Neuron (in vitro differentiated cells): Measurements from ENCODE around the gene SPATA31C2.
"Not testable (repeated sequence)": the region's sequence is repeated elsewhere in the genome, so short reads cannot be mapped to it uniquely, and the experiment has no call there.

Experiments used
- H2AFZ ChIP-seq: one replicate; pipeline ENCODE4 v1.6.1; 2013; ENCODE audit warnings: low read depth, mild to moderate bottlenecking, inconsistent platforms, low read length, moderate library complexity
- H3K27me3 ChIP-seq: one replicate; pipeline ENCODE4 v1.6.1; 2013; ENCODE audit warnings: low read length; ENCODE audit not compliant: insufficient read depth
- H3K36me3 ChIP-seq: one replicate; pipeline ENCODE4 v1.6.1; 2013; ENCODE audit warnings: low read length; ENCODE audit not compliant: insufficient read depth
- H3K4me1 ChIP-seq: one replicate; pipeline ENCODE4 v1.6.1; 2013; ENCODE audit warnings: low read length; ENCODE audit not compliant: insufficient read depth
- H3K4me3 ChIP-seq: 2 replicates; pipeline ENCODE4 v1.5.1; 2013; ENCODE audit warnings: mild to moderate bottlenecking, low read length, moderate library complexity
- H3K9me3 ChIP-seq: one replicate; pipeline ENCODE4 v1.6.1; 2013; ENCODE audit warnings: low read length

Gene SPATA31C2

DNA sequence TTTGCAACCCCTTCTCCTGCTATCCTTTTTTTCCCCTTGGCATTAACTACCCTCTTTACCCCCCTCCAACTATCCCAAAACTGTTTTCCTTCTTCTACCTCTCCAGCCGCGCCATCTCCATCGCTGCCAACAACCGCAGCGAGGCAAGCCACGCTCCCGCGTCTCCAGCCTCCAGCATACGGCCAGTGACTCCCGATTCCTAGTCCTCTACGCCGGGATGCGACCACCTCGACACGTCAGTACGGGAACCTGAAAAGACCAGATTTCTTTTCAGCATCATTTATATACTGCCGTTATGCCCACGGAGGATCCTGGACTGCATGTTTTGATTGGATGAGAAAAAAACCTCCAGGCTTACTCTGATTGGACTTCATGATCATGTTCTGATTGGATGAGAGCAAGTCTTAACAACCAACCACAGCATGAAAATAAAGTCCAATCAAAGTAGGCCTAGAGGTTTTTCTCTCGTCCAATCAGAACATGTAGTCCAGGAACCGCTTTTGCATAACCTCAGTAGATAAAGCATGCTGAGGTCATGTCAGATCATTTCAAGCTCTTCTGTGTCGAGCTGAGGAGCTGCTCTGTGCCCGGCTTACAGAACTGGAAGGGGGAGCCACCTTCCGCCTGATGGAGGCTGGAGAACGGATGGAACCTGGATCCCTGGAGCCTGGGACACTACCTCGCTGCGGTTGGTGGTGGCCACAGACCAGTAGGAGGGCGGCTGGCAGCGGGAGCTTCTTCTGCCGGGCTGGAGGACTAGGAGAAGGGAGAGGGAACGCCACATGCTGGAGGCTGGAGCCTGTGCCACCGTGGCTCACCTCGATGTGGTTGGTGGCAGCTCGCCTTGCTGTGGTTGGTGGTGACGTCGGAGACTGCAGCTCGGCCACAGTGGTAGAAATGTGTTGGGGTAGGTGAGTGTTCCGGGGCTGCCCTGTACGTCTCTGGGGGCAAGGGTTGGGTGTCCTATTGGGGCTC lies 24.8 kb downstream of the SPATA31C2 start:
- not testable (repeated sequence) for H3K36me3 ChIP-seq, H2AFZ ChIP-seq, H3K4me1 ChIP-seq

DNA sequence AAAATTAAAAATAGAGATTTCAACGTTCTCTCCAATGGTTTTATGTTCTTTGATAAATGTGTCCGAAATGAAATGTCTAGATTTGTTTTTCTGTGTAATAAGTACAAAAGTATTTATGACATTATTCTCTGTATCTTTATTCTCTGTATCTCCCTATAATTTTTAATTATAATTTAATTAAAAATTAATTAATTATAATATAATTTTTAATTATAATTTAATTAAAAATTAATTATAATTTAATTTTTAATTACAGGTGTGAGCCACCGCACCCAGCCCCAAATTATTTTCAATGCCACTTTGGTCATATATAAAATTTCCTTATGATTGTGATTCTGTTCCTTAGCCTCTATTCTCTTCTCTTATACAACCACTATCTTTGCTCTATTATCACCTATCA lies 28.2 kb downstream of the SPATA31C2 start:
- Histone ChIP-seq H3K27me3 (no peaks in the 10 kb centered on the region), H3K36me3 (no peaks in the 10 kb centered on the region), H2AFZ (no peak overlapping the region), H3K4me3 (no peak overlapping the region), H3K4me1 (no peaks in the 10 kb centered on the region), H3K9me3 (no peaks in the 10 kb centered on the region)

More for the DNA sequence above, 24.8 kb downstream of the SPATA31C2 start:
- H3K4me3 ChIP-seq, H3K27me3 ChIP-seq, H3K9me3 ChIP-seq: not testable (repeated sequence)

DNA sequence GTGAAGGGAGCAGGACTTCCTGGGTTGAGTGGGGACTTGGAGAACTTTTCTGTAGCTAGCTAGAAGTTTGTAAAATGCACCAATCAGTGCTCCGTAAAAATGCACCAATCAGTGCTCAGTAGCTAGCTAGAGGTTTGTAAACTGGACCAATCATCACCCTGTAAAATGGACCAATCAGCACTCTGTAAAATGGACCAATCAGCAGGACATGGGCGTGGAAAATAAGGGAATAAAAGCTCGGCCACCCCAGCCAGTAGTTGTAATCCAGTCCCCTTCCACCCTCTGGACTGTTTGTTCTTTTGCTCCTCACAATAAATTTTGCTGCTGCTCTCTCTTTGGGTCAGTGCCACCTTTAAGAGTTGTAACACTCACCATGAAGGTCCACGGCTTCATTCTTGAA lies 29.5 kb downstream of the SPATA31C2 start:
- no peaks in the 10 kb centered on the region for H3K9me3 ChIP-seq
- no peaks in the 10 kb centered on the region for H3K36me3 ChIP-seq
- H3K4me3 ChIP-seq: no peak overlapping the region
- H3K27me3 ChIP-seq: no peaks in the 10 kb centered on the region
- H2AFZ ChIP-seq: no peak overlapping the region
- H3K4me1 ChIP-seq: no peaks in the 10 kb centered on the region

DNA sequence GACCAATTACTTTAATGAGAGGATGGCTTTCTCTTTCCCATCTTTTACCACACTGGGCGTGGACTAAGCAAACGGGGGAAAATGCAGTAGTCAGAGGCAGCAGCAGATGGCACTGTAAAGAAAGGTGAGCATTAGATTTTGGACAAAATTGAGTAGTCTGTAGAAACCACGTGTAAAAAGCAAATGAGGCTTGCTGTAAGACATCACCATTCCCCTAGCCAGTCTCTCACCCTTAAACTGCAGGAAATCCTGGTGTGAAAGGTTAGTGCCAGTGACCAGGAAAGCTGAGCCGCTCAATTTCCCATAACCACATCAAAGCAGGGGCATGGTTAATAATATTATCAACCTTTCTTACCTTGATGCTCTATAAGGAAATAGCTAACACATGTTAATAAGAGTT lies 31.8 kb downstream of the SPATA31C2 start:
- no peaks in the 10 kb centered on the region for H3K27me3 ChIP-seq
- no peaks in the 10 kb centered on the region for H3K4me1 ChIP-seq
- H2AFZ ChIP-seq: no peak overlapping the region
- H3K36me3 ChIP-seq: no peaks in the 10 kb centered on the region
- H3K9me3 ChIP-seq: no peaks in the 10 kb centered on the region
- H3K4me3 ChIP-seq: no peak overlapping the region

DNA sequence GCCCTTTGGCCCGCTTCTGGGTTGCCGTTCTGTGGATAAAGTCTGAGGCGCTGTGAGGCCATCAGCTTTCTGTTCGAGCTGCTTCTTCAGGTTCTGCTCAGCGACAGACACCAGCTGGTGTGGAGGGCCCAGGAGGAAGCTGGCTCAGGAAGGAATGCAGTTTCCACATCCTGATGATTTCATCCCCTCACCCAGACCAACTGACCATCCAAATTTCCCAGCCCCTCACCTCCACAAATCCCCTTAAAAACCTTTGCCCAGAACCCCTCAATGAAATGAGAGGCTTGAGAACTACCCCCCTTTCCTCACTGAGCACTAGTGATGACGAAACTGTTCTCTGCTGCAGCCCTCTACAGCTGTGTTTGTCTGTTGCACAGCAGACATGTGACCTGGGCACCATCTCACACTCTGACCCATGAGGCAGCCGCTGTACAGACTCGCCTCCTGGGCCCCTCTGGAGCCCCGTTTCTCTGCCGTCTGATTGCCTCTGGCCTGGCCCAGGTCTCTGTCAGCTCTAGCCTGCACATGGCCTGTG lies 45.4 kb downstream of the SPATA31C2 start:
- H3K9me3 ChIP-seq: no peaks in the 10 kb centered on the region
- no peaks in the 10 kb centered on the region for H3K36me3 ChIP-seq
- H3K27me3 ChIP-seq: peaks cover 4% of the 10 kb centered on the region
- H3K4me1 ChIP-seq: no peaks in the 10 kb centered on the region
- no peak overlapping the region for H3K4me3 ChIP-seq
- H2AFZ ChIP-seq: no peak overlapping the region

DNA sequence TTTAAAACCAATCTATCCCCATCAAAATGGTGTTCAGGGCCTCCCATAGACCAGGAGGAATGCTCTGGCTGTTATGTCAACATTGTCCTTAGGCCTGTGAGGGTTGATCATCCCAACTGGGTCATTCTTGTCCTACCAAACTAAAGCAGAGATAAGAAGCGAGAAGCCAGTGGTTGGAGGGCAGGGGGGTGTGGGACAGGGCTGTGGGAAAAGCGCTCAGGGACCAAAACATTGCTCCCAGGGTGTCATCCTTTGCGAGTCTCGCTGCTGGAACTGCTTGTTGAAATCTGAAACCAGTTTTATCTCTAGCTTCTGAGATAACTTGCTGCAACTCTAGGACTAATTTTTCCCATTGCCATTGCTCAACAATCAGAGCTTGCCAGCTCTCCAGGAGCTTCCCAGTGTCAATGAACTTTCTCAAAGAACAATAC lies 48.1 kb downstream of the SPATA31C2 start:
- Histone ChIP-seq H3K4me3 (no peak overlapping the region), H3K36me3 (no peaks in the 10 kb centered on the region), H3K9me3 (no peaks in the 10 kb centered on the region), H2AFZ (no peak overlapping the region), H3K4me1 (no peaks in the 10 kb centered on the region), H3K27me3 (peaks cover 4% of the 10 kb centered on the region)

DNA sequence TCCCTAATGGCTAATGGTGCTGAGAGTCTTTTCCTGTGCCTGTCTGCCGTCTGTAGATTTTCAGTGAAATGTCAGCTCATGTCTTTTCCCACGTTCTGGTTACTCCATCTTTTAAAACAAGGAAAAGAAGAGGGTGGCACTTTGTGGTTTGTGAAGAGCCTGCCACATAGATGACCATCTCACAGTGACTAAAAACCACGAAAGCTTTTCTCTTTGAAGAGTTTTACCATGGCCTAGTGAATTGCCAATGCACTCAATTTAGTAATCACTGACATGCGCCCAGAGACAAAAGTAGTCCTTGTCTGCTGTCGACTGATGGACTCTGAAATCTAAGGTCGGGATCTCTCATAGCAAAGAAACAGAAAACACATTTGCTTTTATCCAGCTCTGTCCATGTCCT lies 50.4 kb downstream of the SPATA31C2 start:
- Histone ChIP-seq H2AFZ (no peak overlapping the region), H3K27me3 (peaks cover 4% of the 10 kb centered on the region), H3K36me3 (no peaks in the 10 kb centered on the region), H3K9me3 (no peaks in the 10 kb centered on the region), H3K4me3 (no peak overlapping the region), H3K4me1 (no peaks in the 10 kb centered on the region)

DNA sequence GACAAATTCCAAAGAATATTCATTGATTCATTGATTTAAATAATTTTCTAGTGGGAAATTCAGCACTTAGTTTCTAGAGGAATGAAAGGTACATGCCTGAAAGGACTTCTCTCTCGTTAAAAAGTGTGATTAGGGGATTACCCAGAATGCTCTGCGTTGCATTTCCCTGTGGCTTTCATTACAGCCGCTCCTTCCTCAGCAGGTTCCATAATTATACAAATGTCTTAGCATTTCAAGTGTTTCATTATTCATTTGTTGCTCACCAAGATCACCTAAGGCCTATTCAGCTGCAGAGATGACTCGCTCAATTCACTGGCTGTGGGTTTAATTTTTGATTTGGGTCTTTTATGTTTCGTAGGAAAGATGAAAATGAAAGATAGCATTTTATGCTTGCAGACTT lies 52.8 kb downstream of the SPATA31C2 start:
- Histone ChIP-seq H2AFZ (no peak overlapping the region), H3K36me3 (no peaks in the 10 kb centered on the region), H3K9me3 (no peaks in the 10 kb centered on the region), H3K4me1 (no peaks in the 10 kb centered on the region), H3K27me3 (peaks cover 4% of the 10 kb centered on the region), H3K4me3 (no peak overlapping the region)

DNA sequence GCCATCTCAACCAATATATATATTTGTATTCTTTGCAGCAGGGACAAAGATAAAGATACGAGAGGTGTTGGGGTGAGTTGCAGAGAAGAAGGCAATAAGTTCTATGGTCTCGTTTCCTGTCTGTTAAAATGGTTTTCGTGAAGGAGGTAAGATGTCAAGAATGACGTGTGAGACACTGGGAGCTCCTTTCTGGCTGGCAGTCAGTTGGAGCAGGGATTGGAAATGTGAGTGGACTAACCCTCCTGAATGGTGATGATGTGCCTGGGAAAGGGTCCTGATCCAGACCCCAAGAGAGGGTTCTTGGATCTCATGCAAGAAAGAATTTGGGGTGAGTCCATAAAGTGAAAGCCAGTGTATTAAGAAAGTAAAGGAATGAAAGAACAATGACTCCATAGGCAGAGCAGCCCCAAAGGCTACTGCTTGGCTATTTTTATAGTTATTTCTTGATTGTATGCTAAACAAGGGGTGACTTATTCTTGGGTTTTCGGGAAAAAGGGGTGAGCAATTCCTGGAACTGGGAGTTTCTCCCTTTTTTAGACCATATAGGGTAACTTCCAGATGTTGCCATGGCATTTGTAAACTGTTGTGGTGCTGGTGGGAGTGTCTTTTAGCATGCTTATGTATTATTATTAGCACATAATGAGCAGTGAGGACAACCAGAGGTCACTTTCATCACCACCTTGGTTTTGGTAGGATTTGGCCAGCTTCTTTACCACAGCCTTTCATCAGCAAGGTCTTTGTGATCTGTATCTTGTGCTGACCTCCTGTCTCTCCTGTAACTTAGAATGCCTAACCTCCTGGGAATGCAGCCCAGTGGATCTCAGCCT lies 53.7 kb downstream of the SPATA31C2 start:
- Histone ChIP-seq H3K9me3 (no peaks in the 10 kb centered on the region), H3K36me3 (no peaks in the 10 kb centered on the region), H3K4me3 (no peak overlapping the region), H2AFZ (no peak overlapping the region), H3K4me1 (no peaks in the 10 kb centered on the region), H3K27me3 (peaks cover 4% of the 10 kb centered on the region)
